ENCODE results near the gene DCHS1.

- no peak for TF ChIP-seq ISL1 (CRISPR knock-in tag; IDR thresholded peaks at IDR 0.05)
- no peak for TF ChIP-seq ZFP30 (CRISPR knock-in tag; IDR thresholded peaks at IDR 0.05)
- TF ChIP-seq TSHZ2 (CRISPR knock-in tag; IDR thresholded peaks at IDR 0.05): no peak
- TF ChIP-seq CREB5 (CRISPR knock-in tag; IDR thresholded peaks at IDR 0.05; ENCODE audit: low read depth): no peak
- TF ChIP-seq ARNTL (CRISPR knock-in tag; IDR thresholded peaks at IDR 0.05; ENCODE audit: borderline replicate concordance, low read depth): no peak
- no peak for TF ChIP-seq ESRRG (CRISPR knock-in tag; IDR thresholded peaks at IDR 0.05)
- no peak for TF ChIP-seq GLIS3 (CRISPR knock-in tag; IDR thresholded peaks at IDR 0.05)
- TF ChIP-seq PPARA (CRISPR knock-in tag; IDR thresholded peaks at IDR 0.05; ENCODE audit: borderline replicate concordance): no peak
- TF ChIP-seq OSR1 (CRISPR knock-in tag; IDR thresholded peaks at IDR 0.05): no peak
- TF ChIP-seq RARB (CRISPR knock-in tag; IDR thresholded peaks at IDR 0.05): no peak
These were observed 25.5 kb downstream of the DCHS1 start for GRCh38 chr11:6629892-6630631.

Data from SK-N-SH treated with all-trans-retinoic acid at 6 μM for 48 hours (cell line).